Smooth muscle cell (in vitro differentiated cells): Measurements from ENCODE around the gene SLC25A47. TPM values are rescaled to one million over a fixed set of nuclear protein-coding genes. Genes with fewer than 3 reads are reported as not detected.

Source experiments
- DNase-seq: peaks from one replicate; lab custom pipeline; 2025; ENCODE audit not compliant: unreplicated experiment; lab: John Stamatoyannopoulos, UW
- H2AFZ ChIP-seq: fragments of 200-600 bp; sonication (generic); 2 replicates; pipeline ENCODE4 v1.6.0; 2016; ENCODE audit warnings: antibody characterized with exemption, low read depth, mild to moderate bottlenecking
- H3F3A ChIP-seq: fragments of 200-600 bp; sonication (generic); 2 replicates; pipeline ENCODE4 v1.6.0; 2017; ENCODE audit warnings: antibody characterized with exemption, low read depth
- H3K27ac ChIP-seq: fragments of 200-600 bp; sonication (generic); 2 replicates; pipeline ENCODE4 v1.5.1; 2016; ENCODE audit warnings: low read depth, mild to moderate bottlenecking
- H3K27me3 ChIP-seq: fragments of 200-600 bp; sonication (generic); 2 replicates; pipeline ENCODE4 v1.6.1; 2016; ENCODE audit warnings: low read depth, mild to moderate bottlenecking
- H3K36me3 ChIP-seq: fragments of 200-600 bp; sonication (generic); 2 replicates; pipeline ENCODE4 v1.5.1; 2016; ENCODE audit warnings: low read depth
- H3K4me1 ChIP-seq: fragments of 200-600 bp; sonication (generic); 2 replicates; pipeline ENCODE4 v1.5.1; 2016; ENCODE audit warnings: low read depth
- H3K4me2 ChIP-seq: fragments of 200-600 bp; sonication (generic); 2 replicates; pipeline ENCODE4 v1.6.0; 2016; ENCODE audit warnings: mild to moderate bottlenecking
- H3K4me3 ChIP-seq: fragments of 200-600 bp; sonication (generic); 2 replicates; pipeline ENCODE4 v1.5.1; 2016; ENCODE audit warnings: mild to moderate bottlenecking
- H3K79me2 ChIP-seq: fragments of 200-600 bp; sonication (generic); 2 replicates; pipeline ENCODE4 v1.6.0; 2016; ENCODE audit warnings: low read depth, mild to moderate bottlenecking
- H3K9ac ChIP-seq: fragments of 200-600 bp; sonication (generic); 2 replicates; pipeline ENCODE4 v1.6.0; 2016; ENCODE audit warnings: low read depth
- H3K9me3 ChIP-seq: fragments of 200-600 bp; sonication (generic); replicated peaks from 2 replicates; pipeline ENCODE4 v1.5.1; 2016; ENCODE audit warnings: low read depth
- H4K20me1 ChIP-seq: fragments of 200-600 bp; sonication (generic); 2 replicates; pipeline ENCODE4 v1.6.0; 2016; ENCODE audit warnings: low read depth
- WGBS: methylation state at CpG from one replicate; pipeline ENCODE4 v1.1.7; 2016; ENCODE audit warnings: low lambda C conversion rate; 5-methylcytosine and 5-hydroxymethylcytosine counted together
- polyA plus RNA-seq: library from polyadenylated mRNA; unstranded; fragments of >200 nt; fragmentation: Nextera tagmentation; extraction: Ambion mirVana; gene quantifications from 2 replicates; pipeline ENCODE4 v1.2.1, GENCODE V29; 2016
- total RNA-seq: library from RNA; depleted of rRNA; stranded (reverse); fragments of >200 nt; gene quantifications from 2 replicates; pipeline ENCODE4 v1.2.3, GENCODE V29; 2014
- TF ChIP-seq, protein P1 (sequence below): fragments of 200-600 bp; sonication (generic); IDR thresholded peaks from 2 replicates; pipeline ENCODE4 v1.5.1; 2017; ENCODE audit warnings: borderline replicate concordance, mild to moderate bottlenecking, antibody characterized with exemption; ENCODE audit not compliant: insufficient read depth, poor library complexity, severe bottlenecking

The SLC25A47 gene
- total and polyA plus RNA-seq, 2 experiments from 2014 or later, result not detected

- Histone ChIP-seq H3K79me2 (peaks cover 29% of the 10 kb centered on the region), H3K36me3 (peaks cover 4% of the 10 kb centered on the region)
Observed at GRCh38 chr14:100369019-100369418, 45.9 kb downstream of the SLC25A47 start.

GRCh38 chr14:100370003-100370402, 46.9 kb downstream of the SLC25A47 start:
- TF ChIP-seq, protein P1, sequence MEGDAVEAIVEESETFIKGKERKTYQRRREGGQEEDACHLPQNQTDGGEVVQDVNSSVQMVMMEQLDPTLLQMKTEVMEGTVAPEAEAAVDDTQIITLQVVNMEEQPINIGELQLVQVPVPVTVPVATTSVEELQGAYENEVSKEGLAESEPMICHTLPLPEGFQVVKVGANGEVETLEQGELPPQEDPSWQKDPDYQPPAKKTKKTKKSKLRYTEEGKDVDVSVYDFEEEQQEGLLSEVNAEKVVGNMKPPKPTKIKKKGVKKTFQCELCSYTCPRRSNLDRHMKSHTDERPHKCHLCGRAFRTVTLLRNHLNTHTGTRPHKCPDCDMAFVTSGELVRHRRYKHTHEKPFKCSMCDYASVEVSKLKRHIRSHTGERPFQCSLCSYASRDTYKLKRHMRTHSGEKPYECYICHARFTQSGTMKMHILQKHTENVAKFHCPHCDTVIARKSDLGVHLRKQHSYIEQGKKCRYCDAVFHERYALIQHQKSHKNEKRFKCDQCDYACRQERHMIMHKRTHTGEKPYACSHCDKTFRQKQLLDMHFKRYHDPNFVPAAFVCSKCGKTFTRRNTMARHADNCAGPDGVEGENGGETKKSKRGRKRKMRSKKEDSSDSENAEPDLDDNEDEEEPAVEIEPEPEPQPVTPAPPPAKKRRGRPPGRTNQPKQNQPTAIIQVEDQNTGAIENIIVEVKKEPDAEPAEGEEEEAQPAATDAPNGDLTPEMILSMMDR, result no peak
- no peak overlapping the region for H3K4me2 ChIP-seq
- peaks cover 4% of the 10 kb centered on the region for H3K36me3 ChIP-seq
- no peaks in the 10 kb centered on the region for H4K20me1 ChIP-seq
- no peaks in the 10 kb centered on the region for H3K27me3 ChIP-seq
- 89% methylated on average over 4 of the region's 4 CpGs for WGBS
- peaks cover 38% of the 10 kb centered on the region for H3K79me2 ChIP-seq
- no peak overlapping the region for H3K9ac ChIP-seq
- H2AFZ ChIP-seq, result no peak overlapping the region
- no peaks in the 10 kb centered on the region for H3K9me3 ChIP-seq
- peaks cover 7% of the 10 kb centered on the region for H3F3A ChIP-seq
- peaks cover 10% of the 10 kb centered on the region for H3K4me1 ChIP-seq
- no peak overlapping the region for H3K4me3 ChIP-seq
- H3K27ac ChIP-seq, result no peak overlapping the region
- no peak for DNase-seq

More at GRCh38 chr14:100369019-100369418, 45.9 kb downstream of the SLC25A47 start:
- H3K4me2 ChIP-seq, result no peak overlapping the region
- DNase-seq, result no peak
- peaks cover 6% of the 10 kb centered on the region for H3F3A ChIP-seq
- no peaks in the 10 kb centered on the region for H4K20me1 ChIP-seq
- 72% methylated on average over 13 of the region's 13 CpGs for WGBS
- TF ChIP-seq, protein P1, result no peak
- H3K4me3 ChIP-seq, result no peak overlapping the region
- H3K27me3 ChIP-seq, result no peaks in the 10 kb centered on the region
- no peak overlapping the region for H3K27ac ChIP-seq
- H3K9me3 ChIP-seq, result no peaks in the 10 kb centered on the region
- no peak overlapping the region for H2AFZ ChIP-seq
- H3K9ac ChIP-seq, result no peak overlapping the region
- peaks cover 10% of the 10 kb centered on the region for H3K4me1 ChIP-seq

DNA sequence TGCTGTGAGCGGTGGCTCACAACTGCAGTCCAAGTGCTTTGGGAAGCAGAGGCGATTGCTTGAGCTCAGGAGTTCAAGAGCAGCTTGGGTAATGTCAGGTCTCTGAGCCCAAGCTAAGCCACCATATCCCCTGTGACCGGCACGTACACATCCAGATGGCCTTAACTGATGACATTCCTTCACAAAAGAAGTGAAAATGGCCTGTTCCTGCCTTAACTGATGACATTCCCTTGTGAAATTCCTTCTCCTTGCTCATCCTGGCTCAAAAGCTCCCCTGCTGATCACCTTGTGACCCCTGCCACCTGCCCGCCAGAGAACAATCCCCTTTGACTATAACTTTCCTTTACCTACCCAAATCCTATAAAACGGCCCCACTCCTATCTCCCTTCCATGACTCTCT, 48.6 kb downstream of the SLC25A47 start:
- Histone ChIP-seq H3K9me3 (no peaks in the 10 kb centered on the region), H3K27ac (no peak overlapping the region), H3K27me3 (no peaks in the 10 kb centered on the region), H2AFZ (no peak overlapping the region), H3K4me3 (no peak overlapping the region), H3K4me2 (peak overlapping the region; percentile 69), H3F3A (peaks cover 11% of the 10 kb centered on the region), H3K4me1 (peaks cover 11% of the 10 kb centered on the region), H3K9ac (no peak overlapping the region), H3K79me2 (peaks cover 44% of the 10 kb centered on the region), H3K36me3 (peaks cover 4% of the 10 kb centered on the region), H4K20me1 (no peaks in the 10 kb centered on the region)
- TF ChIP-seq, protein P1, result no peak
- DNase-seq, result no peak
- 52% methylated on average over 6 of the region's 6 CpGs for WGBS

GRCh38 chr14:100372357-100373048, 49.4 kb downstream of the SLC25A47 start:
- Histone ChIP-seq H3K4me2 (peak overlapping the region; percentile 69), H2AFZ (no peak overlapping the region), H3K79me2 (peaks cover 44% of the 10 kb centered on the region), H3K27ac (no peak overlapping the region), H3K9me3 (no peaks in the 10 kb centered on the region), H3K36me3 (peaks cover 4% of the 10 kb centered on the region), H3K9ac (peak overlapping the region; percentile 50), H3K4me1 (peaks cover 14% of the 10 kb centered on the region), H3K4me3 (peak overlapping the region; percentile 72), H3K27me3 (no peaks in the 10 kb centered on the region), H4K20me1 (peaks cover under 1% of the 10 kb centered on the region), H3F3A (peaks cover 13% of the 10 kb centered on the region)
- TF ChIP-seq, protein P1, result no peak
- no peak for DNase-seq
- WGBS, result 30% methylated on average over 4 of the region's 4 CpGs
